Tongue (tissue), 2 donors: Measurements from ENCODE around the gene MEF2D. TPM values are rescaled to one million over a fixed set of nuclear protein-coding genes. Genes with fewer than 3 reads are reported as not detected.

Source experiments
- DNase-seq: peaks from one replicate; pipeline ENCODE4 v3.0.0-alpha.2; 2015
- total RNA-seq: library from RNA; depleted of rRNA; stranded (reverse); fragments of >200 nt; gene quantifications from one replicate; pipeline ENCODE4 v1.2.3, GENCODE V29; 2014

The MEF2D gene
- total RNA-seq, 1 donor from 2014 or later: 23.6 TPM

DNA sequence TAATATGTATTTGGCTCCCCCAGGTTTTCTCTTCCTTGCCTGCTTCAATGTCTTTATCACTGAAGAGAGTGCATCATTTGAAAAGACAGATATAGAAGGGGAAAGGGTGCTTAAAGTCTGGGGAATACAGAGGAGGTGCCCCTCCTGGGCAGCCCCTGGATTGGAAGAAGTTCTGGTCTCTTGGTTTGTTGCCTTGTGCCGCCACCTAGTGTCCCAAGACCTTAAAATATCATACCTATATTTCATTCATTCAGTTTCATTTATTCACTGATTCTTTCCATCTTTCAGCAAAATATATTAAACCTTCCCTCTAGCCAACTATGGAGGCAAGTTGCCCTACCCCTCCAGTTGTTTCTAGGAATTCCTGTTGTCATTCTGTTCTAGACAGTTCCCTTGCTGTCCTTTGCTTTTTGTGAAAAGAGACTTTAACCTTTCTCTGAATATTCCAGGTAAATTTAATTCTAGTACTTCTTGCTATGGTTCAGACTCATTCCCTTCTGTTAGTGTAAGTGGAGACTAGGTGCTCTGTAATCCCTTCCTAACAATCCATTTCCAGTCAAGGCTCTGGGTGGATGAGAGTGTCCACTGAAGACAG lies 56.1 kb downstream of the MEF2D start:
- DNase-seq: no peak

DNA sequence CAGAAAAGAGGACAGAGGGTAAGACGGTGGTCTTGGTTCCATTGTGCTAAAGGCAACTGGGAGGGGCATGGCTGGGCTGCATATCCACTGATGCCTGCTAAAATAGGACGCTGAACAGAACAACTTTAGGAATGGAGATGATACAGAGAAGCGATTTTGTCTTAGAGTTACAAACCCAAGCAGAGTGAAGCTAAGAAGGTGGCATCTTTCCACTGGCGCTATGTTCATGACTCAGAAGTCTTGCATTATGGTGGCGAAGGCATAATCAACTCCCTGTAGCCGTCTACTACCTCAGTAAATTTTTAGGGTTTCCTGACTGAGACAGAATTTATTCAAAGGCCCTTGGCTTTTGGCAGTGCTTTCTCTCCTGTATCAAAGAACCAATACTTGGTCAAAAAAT lies 57.3 kb downstream of the MEF2D start:
- no peak for DNase-seq

DNA sequence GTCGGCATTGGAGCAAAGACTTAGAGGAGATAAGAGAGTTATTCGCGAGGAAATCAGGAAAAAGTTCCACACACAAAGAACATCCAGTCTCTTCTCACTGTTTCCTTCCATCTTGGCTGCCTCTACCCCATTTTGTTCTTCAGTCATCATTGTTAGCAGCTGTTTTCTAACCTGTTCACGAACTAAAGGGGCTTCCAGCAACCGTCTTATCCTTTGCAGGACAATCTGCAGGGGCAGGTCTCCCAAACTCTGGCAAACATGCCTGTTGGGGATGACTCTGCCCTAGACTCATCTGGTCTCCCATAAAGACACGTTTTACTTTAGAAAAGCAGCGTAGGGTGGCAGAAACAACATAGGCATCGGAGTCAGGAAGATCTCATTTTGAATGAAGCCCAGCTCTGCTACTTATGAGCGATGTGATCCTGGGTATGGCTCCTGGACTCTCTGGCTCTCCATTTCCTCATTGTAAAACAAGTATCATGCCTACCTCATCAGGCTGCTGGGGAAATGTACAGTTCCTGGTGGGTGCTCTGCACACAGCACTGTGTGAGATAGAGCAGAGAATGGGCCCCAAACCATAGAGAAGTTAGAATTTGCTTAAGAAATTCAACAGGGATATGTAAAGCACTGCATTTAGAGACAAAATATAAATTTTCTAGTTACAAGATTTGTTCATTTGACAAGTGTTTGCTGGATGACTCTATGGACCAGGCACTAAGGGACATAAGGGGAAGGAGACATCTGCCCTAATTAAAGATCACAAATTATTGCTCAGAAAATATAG lies 59.7 kb downstream of the MEF2D start:
- DNase-seq: no peak

DNA sequence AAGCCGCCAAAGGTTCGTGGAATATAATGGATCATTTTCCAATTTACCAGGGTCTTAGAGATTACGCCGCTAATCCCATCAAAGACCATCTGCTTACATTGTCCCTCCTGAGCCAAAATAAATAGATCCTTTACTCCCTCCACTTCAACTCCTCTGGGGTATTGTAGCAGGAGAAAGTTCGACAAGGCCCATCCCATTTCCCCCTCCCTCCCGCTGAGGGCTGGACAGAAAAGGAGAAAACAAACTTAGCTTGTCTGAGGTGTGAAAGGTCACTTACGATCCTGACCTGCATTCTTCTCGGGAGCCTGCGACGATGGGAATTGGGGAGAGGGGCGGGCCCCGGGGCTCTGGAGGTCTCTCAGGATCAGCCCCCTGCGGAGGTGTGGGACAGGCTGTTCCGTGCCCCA lies 60.8 kb downstream of the MEF2D start:
- no peak for DNase-seq

DNA sequence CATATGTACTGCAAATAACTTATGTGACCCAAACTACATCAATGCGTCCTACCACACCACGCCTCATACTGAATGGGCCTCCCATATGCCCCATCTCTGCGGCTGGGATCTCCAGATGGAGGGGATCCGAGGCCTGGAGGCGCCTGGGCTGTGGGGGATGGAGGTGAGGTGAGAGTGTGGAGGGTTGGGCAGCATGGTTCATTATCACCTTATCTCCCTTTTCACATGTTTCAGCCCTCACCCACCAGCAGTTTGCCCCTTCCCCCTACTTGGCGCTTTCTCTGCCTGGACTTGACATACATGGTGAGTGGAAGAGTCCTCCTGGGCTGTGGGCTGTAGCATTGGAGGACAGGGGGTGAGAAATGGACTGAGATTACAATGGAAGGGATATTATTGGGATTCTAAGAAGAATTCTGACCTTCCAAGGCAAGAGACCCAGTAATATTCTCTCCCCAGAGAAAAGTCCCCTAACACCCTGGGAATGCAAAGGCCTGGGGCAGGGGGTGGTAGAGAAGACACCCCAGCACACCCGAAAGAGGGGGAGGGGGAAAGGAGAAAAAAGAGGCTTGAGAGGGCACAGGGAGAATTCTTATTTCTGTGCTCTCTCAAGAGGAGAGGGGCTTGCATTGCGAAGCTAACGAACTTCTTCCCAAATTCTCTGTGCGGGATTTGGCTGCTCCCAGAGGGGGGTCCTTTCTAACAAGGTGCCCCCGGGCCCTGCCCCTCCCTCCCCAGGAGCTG lies 61.4 kb downstream of the MEF2D start:
- no peak for DNase-seq

DNA sequence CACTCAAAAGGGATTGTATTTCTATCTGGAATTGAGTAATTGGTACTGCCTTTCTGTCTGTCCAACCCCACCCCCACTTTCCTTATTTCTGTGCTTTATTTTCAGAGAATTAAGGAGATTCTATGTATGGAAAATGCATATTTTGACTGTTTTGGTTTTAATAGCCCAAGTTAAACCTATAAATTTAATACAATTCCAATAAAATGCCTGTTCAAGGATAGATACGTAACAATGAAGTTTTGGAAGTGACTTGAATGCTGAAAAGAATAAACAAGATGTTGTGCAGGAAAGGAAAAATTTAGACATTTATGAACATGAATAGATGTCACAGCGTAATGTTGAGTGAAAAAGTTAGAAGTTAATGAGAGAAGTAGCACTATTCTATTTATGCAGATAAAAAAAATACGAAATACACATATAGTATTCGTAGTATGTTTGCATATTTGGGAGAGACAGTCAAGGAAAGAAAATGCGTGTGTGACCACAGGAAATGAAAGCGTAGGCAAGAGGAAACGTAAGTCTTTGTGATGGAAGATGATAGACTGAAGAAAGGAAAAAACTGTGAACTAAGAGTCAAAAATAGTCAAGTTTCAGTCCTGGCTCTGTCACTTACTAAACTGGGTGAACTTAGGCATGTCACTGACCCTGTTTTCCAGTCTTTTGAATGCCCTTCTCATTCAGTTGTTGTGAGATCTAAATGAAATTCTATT lies 62.1 kb downstream of the MEF2D start:
- no peak for DNase-seq

DNA sequence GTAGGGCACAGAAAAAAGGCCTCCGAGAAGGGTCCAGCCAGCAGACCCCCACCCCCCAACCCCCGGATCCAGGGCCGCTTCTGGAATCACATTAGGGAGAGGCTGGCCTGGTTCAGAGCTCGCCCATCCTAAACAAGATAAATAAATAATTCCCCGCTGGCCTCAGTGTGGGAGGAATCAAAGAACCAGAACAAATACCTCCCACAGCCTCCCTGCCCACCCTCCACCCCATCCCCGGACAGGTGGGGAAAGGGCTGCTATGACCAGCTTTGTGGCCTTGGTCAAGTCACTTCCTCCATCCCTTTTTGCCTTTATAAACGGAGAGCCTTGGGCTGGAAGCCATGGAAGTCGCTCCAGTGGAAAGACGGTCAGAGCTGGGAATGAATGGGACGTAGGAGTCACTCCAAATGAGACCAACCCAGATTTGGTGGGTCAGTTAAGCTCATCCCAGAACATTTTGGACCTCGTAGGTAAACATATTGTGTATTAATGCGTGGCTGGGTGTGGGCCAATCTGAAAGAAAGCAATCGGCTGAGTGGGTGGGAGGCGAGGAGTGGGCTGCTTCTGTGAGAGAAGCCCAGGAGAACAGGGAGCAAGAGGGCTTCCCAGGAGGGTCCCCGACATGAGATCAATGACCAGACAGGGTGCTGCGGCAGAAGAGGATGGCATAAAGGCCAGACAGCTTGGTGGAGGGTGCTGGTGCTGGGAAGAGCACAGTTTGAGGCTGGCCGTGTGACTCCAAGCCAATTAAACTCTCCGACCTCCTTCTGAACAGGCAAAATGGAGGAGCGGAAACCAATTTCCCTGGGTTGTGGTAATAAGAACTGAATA lies 63.3 kb downstream of the MEF2D start:
- no peak for DNase-seq

DNA sequence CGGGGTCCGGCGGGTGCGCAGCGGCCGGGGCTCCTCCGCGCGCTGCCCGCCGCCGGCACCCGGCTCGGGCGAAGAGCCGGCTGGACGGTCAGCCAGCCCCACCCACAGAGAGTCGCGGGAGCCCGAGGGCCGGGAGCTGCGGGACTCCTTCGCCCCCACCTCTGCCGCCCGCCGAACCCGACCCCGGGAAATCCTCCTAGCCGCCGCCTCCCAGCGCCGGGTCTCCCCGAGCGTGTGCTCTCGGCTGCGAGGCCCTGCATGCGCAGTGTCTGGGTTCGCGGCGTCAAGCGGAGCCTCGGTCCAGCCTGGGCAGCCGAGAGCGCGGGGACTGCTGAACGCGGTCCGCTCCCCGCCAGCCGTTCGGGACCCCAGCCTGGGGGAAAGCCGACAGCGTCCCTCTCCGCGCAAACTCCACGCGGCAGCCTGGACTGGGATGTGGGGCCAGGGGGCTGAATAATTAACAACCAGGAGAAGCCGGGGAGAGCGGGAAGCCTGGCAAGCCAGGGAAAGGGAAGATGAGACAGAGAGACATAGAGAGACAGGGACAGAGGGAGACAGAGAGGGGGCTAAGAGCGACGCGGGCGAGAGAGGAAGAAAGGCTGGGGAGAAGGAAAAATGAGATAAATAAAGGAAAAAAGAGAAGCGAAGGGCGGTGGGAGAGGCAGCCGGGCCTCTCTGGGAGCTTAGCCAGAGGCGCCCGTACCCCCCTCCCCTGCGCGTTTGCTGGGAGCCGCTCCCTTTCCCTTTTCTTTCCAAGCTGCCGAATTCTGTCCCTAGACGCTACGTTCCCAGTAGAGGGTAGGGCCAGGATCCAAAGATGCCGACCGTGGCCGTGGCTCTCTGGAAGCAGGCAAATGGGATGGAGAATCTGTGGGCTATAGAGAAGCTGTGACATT lies 64.2 kb downstream of the MEF2D start:
- DNase-seq: no peak

DNA sequence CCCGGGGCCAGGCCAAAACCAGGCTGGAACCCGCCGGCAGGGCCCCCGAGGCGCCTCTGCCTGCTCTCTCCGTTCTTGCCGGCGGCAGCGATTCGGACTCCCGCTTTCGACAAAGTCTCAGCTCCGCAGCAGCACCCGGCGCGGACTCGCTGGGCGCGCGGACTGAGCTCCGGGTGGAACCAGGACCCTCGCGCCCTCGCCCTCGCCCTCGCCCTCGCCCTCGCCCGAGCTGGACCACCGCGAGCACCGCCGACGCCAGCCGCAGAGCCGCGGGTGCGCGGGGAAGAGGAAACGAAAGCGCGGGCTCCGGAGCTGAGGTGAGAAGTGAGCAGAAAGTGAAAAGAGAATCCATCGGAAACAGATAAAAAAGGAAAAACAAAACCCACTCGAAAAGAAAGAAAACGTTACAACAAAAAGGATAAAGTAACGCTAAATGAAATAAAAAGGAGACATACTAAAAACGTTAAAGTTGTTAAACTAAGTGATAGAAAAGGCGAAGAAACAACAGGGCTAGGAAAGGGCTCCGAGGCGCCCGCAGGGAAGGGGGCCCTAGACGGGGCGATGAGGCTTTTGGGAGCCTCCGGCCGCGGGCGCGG lies 64.9 kb downstream of the MEF2D start:
- no peak for DNase-seq

DNA sequence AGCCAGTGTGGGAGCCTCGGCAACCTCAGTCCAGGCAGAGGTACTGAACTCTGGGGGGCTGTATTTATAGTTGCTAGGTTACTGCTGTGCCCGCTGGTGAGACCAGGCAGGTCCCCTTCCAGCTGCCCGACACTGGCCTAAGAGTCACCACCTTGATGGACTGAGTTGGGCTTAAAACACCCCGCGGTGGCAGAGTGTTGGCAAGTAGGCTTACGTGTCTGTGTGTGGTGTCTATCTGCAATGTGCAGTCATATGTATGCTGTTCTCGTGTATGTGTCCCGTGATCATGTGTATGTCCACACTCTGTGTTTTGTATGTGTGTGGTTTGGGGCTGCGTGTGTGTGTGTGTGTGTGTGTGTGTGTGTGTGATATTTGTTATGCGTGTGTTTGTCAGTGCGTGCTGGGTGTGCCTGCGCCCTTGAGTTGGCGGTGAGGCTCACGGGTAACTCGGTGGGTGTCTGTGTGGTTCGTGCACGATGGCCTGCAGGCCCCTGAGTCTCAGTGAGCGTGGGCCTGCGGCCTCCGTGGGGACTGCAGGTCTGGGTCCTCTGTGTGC lies 65.5 kb downstream of the MEF2D start:
- no peak for DNase-seq

DNA sequence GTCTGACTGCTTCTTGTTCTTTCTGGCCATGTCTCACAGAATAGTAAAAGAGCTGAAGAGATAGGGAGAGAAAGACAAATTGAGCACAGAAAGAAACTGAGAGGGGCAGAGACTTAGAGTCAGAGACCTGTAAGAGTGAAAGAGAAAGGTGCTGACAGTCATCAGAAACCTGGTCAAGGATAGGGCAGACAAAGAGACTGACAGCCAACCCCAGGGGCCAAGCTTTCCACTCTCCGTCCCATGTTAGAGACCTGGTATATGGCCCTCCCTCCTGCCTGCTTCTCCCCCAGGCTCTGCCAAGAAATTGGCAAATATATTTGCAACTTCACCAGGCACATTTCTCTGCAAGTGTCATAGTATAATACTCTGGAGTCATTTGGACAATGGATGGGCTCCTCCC lies 67.0 kb downstream of the MEF2D start:
- no peak for DNase-seq

DNA sequence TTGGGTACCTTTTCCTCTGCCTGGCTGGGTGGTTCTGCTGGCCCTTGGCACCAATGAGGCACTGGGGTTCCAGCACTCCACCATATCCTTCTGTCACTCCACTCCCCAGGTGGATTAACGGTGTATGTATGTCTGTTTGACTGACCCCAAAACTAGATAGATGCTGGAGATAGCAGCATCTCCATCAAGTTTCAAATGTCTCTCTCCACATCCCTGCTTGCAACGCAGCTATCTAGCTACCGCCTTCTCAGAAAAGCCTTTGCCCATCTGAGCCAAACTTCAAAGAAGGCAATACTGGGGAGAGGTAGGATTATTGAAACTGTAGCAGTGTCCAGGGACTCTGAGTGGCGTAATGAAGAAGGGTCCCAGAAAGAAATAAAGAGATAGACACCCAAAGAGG lies 67.5 kb downstream of the MEF2D start:
- no peak for DNase-seq

DNA sequence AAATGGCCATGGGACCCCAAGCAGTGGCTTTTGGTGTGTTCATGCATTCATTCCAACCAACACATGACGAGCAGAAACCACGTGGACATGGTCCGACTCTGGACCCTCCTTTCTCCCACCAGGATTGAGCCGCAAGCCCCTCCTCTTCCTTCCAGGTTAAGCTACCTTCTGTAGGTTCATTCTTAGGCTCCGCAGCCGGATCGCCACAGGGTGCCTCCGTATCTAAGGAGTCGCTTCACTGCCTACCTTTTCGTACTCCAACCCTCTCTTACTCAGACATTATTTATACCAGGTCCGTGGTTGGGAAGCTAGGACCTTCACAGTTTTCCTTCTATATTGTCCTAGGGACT lies 67.9 kb downstream of the MEF2D start:
- DNase-seq: no peak

DNA sequence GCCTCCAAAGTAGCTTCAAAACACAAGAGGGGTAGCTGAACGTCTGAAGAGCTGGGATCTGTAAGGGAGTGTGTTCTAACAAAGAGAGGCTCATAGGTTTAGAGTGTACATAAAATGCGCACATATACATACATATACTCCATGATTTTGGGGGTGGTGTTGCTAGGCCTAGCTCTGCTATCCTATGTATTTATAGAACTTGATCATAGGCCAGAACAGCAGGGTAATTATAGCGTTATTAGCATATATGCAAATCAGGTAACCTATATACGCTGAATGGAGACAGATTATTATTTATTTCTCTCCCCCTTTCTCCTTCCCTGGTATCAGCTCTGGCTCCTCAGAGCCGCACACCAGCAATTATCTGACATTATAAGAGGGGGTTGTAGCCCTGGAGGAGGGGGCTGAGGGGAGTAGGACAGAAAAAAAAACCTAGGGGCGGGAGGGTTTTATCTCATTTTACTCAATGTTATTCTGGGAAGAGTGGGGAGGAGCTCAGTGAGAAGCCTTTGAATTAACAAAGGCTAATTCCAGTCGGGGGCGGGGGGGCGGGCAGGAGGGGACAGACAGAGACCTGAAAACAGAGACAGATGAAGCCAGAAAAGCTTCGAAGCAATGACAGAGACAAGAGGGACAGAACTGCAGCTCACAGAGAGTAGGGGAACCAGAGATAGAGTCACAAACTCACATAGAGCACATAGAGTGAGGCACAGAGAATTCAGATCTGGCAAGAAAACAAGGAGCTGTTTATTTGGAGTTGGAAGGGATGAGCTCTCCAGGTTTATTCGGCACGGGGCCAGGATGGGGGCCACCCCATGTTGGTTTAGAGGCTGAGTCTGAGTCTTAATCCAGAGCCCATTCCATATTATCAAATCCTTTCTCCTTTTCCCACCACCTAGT lies 68.6 kb downstream of the MEF2D start:
- no peak for DNase-seq

DNA sequence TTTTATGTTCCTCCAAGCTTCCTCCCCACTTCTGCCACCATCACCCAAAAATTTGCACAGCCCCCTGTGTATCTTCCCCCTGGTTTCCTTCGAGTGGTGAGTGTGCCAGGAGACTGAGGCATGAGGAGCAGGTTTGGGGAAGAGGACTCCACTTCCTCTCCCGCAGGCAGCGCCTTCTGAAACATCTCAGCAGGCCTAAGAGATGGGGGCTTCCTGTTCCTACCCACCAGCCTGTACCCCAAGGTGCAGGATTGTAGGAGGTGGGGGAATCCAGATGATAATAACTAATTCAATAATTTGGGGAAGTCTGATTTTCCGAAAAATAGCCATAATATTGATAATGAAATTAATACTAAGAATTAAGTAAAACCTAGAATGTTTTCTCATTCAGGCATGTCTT lies 69.2 kb downstream of the MEF2D start:
- no peak for DNase-seq

DNA sequence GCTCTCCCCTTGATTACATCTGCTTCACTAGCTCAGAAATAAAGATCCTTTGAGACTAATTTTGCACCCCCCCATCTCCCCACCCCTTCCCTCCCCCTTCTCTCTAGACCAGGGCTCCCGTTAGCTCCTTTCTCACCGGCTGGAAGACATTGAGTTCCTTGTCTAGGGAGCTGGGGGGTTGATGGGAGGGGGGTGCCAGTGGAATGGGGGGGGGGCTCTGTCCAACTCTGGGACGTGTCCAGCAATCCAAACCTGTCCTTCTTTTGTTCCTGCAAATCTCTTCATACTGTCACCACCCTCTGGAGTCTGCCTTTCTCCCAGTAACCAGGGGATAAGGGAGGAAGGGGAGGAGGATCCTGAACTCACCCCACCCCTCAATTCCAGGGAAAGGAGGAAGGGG lies 69.7 kb downstream of the MEF2D start:
- no peak for DNase-seq

DNA sequence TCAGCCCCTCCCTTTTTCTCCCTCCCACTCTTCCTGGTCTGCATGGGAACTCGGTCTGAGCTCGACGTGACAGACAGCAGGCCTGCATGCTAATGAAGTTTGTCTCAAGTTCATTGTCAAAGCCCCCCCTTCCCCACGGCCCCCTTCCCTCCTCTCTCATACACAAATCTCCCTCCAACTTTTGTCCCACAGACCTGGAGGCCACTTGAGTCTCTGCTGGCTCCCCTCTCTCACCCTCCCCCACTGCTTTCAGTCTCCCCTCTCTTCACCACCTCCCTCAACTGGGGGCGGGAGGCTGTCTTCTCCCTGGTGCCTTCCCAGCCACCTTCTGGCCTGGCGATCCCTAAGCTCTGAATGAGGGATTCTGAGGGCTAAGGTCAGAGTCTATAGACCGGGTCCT lies 70.3 kb downstream of the MEF2D start:
- DNase-seq: no peak

DNA sequence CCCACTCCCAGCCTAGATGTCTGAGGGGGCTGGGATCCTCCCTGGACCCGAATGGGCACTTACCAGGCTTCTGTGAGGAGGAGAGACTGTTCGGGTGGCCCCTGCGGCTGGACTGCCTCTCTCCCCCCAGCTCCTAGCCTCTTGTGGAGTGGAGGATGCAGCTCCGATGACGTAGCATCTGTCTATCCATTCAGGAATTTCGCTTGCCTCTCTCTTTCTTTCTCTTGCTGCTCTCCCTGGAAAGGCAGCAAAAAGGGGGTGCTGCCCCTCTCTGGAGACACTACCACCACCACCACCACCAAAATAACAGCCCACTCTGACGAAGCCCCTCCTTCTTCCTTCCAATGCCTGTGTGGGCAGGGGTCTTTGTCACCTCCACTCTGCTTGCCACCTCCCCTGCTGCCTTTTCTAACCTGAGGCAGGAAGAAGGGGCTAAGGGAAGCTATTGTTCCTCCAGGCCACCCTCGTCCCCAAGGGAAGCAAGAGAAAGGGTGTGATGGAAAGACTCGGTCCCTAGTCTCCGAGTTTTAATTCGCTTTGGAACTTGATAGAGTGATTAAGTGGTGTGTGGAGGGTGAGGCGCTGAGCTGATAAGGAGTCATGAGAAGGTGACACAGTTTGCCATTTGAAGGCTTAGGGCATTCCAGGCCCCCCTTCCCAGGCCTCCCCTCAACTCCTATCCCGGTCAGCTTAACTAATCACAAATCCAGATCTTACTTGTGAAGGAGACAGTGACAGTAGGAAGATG lies 71.1 kb downstream of the MEF2D start:
- DNase-seq: no peak
